Panc1 (cell line): Measurements from ENCODE around the gene SNRPD3. TPM values are rescaled to one million over a fixed set of nuclear protein-coding genes. Genes with fewer than 3 reads are reported as not detected.

ENCODE experiments used
- ATAC-seq: fragments of 200-7000 bp; cut with Tn5 transposase; 2 replicates; pipeline ENCODE4 v1.9.1; 2020; ENCODE audit warnings: mild to moderate bottlenecking, moderate library complexity
- BruUV-seq: library from RNA; stranded (reverse); fragments of 400-500 nt; replicated peaks from 2 replicates; lab custom pipeline; 2021; lab: Mats Ljungman, UMichigan
- CTCF ChIA-PET: fragments of 300-600 bp; sonication (Branson Sonifier 250); formaldehyde crosslinking; loops from one replicate; lab custom pipeline; 2022; ENCODE audit warnings: antibody characterized with exemption; lab: Charles Lee
- POLR2A ChIA-PET: fragments of 300-600 bp; sonication (Branson Sonifier 250); formaldehyde crosslinking; loops from one replicate; lab custom pipeline; 2022; ENCODE audit warnings: antibody characterized with exemption; lab: Charles Lee
- DNase-seq: peaks from one replicate; pipeline ENCODE4 v3.0.0-alpha.2; 2010; ENCODE audit warnings: low read depth, low spot score
- H3K27ac ChIP-seq: 2 replicates; pipeline ENCODE4 v1.5.1; 2011; ENCODE audit warnings: mild to moderate bottlenecking, low read length, inconsistent platforms
- H3K27me3 ChIP-seq: fragments of 200-500 bp; sonication (Bioruptor generic); 2 replicates; pipeline ENCODE4 v1.6.0; 2014; ENCODE audit warnings: low read length, inconsistent platforms; ENCODE audit not compliant: control insufficient read depth, insufficient read depth
- H3K36me3 ChIP-seq: fragments of 200-500 bp; sonication (Bioruptor generic); 2 replicates; pipeline ENCODE4 v1.5.1; 2014; ENCODE audit warnings: inconsistent platforms, mild to moderate bottlenecking, low read length, moderate library complexity; ENCODE audit not compliant: control insufficient read depth, insufficient read depth
- H3K4me1 ChIP-seq: 2 replicates; pipeline ENCODE4 v1.5.1; 2011; ENCODE audit warnings: inconsistent platforms, mild to moderate bottlenecking, low read length, moderate library complexity; ENCODE audit not compliant: control insufficient read depth, insufficient read depth
- H3K4me3 ChIP-seq, 2 experiments: 2 replicates each; pipeline ENCODE4 v1.5.1; 2011 to 2012; ENCODE audit warnings: low read depth in 2 of 2, low read length in 2 of 2, mild to moderate bottlenecking in 2 of 2, inconsistent platforms in 1 of 2, moderate library complexity in 1 of 2
- H3K9me3 ChIP-seq: fragments of 200-500 bp; sonication (Bioruptor generic); 2 replicates; pipeline ENCODE4 v1.5.1; 2014; ENCODE audit warnings: low read depth, mild to moderate bottlenecking, inconsistent platforms, low read length, moderate library complexity; ENCODE audit not compliant: control insufficient read depth, insufficient read depth
- CTCF ChIP-seq: fragments of 450-650 bp; IDR thresholded peaks from 2 replicates; pipeline ENCODE4 v1.5.1; 2017; ENCODE audit warnings: mild to moderate bottlenecking
- POLR2AphosphoS5 ChIP-seq: IDR thresholded peaks from 2 replicates; pipeline ENCODE4 v1.6.1; 2012; ENCODE audit warnings: mild to moderate bottlenecking, low read depth, low read length, moderate library complexity
- SIN3A ChIP-seq: IDR thresholded peaks from 2 replicates; pipeline ENCODE4 v1.6.1; 2012; ENCODE audit warnings: low read depth, mild to moderate bottlenecking, low read length, moderate library complexity, borderline replicate concordance; ENCODE audit not compliant: insufficient read depth
- TCF7L2 ChIP-seq: IDR thresholded peaks from 2 replicates; pipeline ENCODE4 v1.6.1; 2011; ENCODE audit warnings: mild to moderate bottlenecking, low read depth, low read length, inconsistent platforms
- in situ Hi-C: cut with HindIII; loops from 2 replicates; pipeline ENCODE4 v1.10.0; 2016; ENCODE audit warnings: low sequenced_read_pairs, low pct_unique_long_range_greater_than_20kb
- intact Hi-C: fragments of 100-400 bp; cut with micrococcal nuclease; formaldehyde crosslinking; loops from one replicate; pipeline ENCODE4 v1.10.0; 2022; ENCODE audit not compliant: unreplicated experiment
- total RNA-seq: library from RNA; stranded (reverse); gene quantifications from one replicate; pipeline ENCODE4 v1.2.1, GENCODE V29; 2021; ENCODE audit not compliant: unreplicated experiment
- TF ChIP-seq, protein P1 (sequence below), 2 experiments: IDR thresholded peaks; 2 replicates each; pipeline ENCODE4 v1.6.1; 2011 to 2012; ENCODE audit warnings: low read depth in 2 of 2, control low read depth in 1 of 2, low read length in 1 of 2, mild to moderate bottlenecking in 1 of 2, moderate library complexity in 1 of 2; ENCODE audit not compliant: insufficient read depth in 1 of 2

Gene SNRPD3
- total RNA-seq, 1 experiment from 2014 or later: 89.4 TPM

DNA sequence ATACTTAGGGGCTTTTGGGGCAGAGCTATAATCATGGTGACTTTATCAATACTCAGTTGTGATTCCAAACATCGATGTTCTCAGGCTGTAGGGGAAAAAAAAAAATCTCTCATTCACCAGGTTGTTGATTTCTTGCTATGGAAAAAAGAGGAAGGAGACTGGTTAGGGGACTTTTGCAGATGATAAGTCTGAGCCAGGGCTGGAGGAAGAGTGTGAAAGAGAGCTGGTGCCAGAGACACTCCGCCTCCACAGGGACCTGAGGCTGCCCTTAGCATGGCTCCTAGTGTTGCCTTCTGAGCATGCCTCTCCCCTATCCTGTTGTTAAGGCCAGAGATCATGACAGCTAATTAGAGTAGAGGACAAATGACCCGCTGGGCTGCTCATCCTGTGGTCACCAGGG, 43.8 kb upstream of the SNRPD3 start:
- ATAC-seq: no peak
- Histone ChIP-seq H3K4me1 (peaks cover 4% of the 10 kb centered on the region; the same call in 1 of the 2 replicates), H3K27me3 (no peaks in the 10 kb centered on the region), H3K27ac (no peak overlapping the region), H3K4me3 (no peak overlapping the region), H3K36me3 (no peaks in the 10 kb centered on the region), H3K9me3 (no peaks in the 10 kb centered on the region)
- ChIA-PET CTCF (interaction anchor here (0.7 kb wide), 1 partner anchor 10 kb away, joined by 3 read pairs; no protein-coding TSS in a partner anchor), POLR2A (no interaction called here)
- no peak for TF ChIP-seq CTCF
- TF ChIP-seq, protein P1, sequence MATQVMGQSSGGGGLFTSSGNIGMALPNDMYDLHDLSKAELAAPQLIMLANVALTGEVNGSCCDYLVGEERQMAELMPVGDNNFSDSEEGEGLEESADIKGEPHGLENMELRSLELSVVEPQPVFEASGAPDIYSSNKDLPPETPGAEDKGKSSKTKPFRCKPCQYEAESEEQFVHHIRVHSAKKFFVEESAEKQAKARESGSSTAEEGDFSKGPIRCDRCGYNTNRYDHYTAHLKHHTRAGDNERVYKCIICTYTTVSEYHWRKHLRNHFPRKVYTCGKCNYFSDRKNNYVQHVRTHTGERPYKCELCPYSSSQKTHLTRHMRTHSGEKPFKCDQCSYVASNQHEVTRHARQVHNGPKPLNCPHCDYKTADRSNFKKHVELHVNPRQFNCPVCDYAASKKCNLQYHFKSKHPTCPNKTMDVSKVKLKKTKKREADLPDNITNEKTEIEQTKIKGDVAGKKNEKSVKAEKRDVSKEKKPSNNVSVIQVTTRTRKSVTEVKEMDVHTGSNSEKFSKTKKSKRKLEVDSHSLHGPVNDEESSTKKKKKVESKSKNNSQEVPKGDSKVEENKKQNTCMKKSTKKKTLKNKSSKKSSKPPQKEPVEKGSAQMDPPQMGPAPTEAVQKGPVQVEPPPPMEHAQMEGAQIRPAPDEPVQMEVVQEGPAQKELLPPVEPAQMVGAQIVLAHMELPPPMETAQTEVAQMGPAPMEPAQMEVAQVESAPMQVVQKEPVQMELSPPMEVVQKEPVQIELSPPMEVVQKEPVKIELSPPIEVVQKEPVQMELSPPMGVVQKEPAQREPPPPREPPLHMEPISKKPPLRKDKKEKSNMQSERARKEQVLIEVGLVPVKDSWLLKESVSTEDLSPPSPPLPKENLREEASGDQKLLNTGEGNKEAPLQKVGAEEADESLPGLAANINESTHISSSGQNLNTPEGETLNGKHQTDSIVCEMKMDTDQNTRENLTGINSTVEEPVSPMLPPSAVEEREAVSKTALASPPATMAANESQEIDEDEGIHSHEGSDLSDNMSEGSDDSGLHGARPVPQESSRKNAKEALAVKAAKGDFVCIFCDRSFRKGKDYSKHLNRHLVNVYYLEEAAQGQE (IDR thresholded peaks at IDR 0.05; ENCODE audit: insufficient read depth in 1 of 2, low read depth in 2 of 2, low read length in 1 of 2): no peak
- TF ChIP-seq TCF7L2: no peak
- TF ChIP-seq POLR2AphosphoS5: no peak
- no peak for TF ChIP-seq SIN3A
- intact Hi-C loops: no loop called here
- no peak for DNase-seq
- in situ Hi-C loops: no loop called here
- no TSS peak for BruUV-seq

DNA sequence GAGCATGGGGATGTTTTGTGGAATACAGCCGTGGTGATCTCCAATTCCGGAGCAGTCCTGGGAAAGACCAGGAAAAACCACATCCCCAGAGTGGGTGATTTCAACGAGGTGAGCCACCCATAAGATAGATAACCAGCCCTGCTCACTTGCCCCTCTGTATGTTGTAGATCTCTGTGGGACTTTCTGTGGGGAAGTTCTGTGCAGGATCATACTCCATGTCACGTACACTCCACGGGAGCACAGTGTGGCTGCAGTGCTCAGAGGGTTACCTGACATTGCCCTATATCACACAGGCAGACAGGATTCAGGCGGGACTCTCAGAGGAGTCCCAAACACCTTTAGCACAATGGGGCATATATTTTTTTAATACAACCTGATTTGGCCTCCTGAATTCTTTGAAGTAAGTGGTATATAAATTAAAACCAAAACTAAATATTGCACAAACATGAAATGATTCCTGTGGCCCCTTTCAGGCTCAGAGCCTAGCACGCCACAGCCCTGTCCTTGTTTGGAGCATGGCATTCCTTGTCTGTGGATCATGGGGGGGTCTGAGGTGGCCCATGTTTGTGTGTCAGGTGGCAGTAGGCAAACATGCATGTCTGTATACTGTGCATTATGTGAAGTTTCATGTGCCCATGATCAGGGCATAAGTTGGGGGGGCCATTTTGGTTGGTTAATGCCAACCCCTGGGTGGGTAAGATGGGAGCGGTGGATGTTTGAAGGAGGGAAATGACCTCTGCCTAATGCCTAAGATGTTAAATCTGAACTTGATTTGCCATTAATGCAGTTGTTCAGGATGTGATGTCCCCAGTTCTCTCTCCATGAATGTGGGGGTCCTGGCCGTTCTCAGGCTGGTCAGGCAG, 42.2 kb upstream of the SNRPD3 start:
- Histone ChIP-seq H3K27me3 (no peaks in the 10 kb centered on the region), H3K4me1 (peaks cover 3% of the 10 kb centered on the region; the same call in 1 of the 2 replicates), H3K36me3 (no peaks in the 10 kb centered on the region), H3K27ac (no peak overlapping the region), H3K4me3 (no peak overlapping the region), H3K9me3 (no peaks in the 10 kb centered on the region)
- ChIA-PET POLR2A (interaction anchor here (0.6 kb wide), 1 partner anchor 62 kb away, joined by 6 read pairs; no protein-coding TSS in a partner anchor), CTCF (no interaction called here)
- DNase-seq (no peak), ATAC-seq (no peak)
- BruUV-seq: no TSS peak
- intact Hi-C loops (no loop called here), in situ Hi-C loops (no loop called here)
- TF ChIP-seq POLR2AphosphoS5: no peak
- no peak for TF ChIP-seq CTCF
- no peak for TF ChIP-seq SIN3A
- TF ChIP-seq TCF7L2: no peak
- TF ChIP-seq, protein P1 (IDR thresholded peaks at IDR 0.05; ENCODE audit: insufficient read depth in 1 of 2, low read depth in 2 of 2, low read length in 1 of 2): no peak
